Measurements from ENCODE around the gene MYLK2. TPM values are rescaled to one million over a fixed set of nuclear protein-coding genes. Genes with fewer than 3 reads are reported as not detected.

MYLK2 gene
- total and polyA plus RNA-seq, 2 experiments from 2014 or later, result 0.15 TPM; not detected in 1

GRCh38 chr20:31845300-31845863 is 26.2 kb downstream of the MYLK2 start, which contains the start of gene FOXS1:
FOXS1 (minus strand) TSS chr20:31845604; CDS start chr20:31845542, 62 bp downstream.
- no peaks in the 10 kb centered on the region for H3K9me3 ChIP-seq (ENCODE audit: low read depth)
- TF ChIP-seq CTCF (IDR thresholded peaks at IDR 0.05; ENCODE audit: low read depth, low read length), result no peak
- DNase-seq (ENCODE audit: low read depth in 1 of 2, low spot score in 1 of 2), result peak; percentile 18 to 78
- no peak within 1 kb of the TSS for H3K27ac ChIP-seq
- H3K27me3 ChIP-seq, result peaks cover 19% of the 10 kb centered on the region
- H3K4me3 ChIP-seq, result no peak within 1 kb of the TSS
- no peaks in the 10 kb centered on the region for H3K36me3 ChIP-seq
- peaks cover 18% of the 10 kb centered on the region for H3K4me1 ChIP-seq (ENCODE audit: low read depth)

- no peak for TF ChIP-seq CTCF (IDR thresholded peaks at IDR 0.05; ENCODE audit: low read depth, low read length)
- Histone ChIP-seq H3K36me3 (no peaks in the 10 kb centered on the region), H3K27ac (no peak overlapping the region), H3K4me3 (no peak overlapping the region), H3K4me1 (ENCODE audit: low read depth) (peaks cover 16% of the 10 kb centered on the region), H3K27me3 (peaks cover 29% of the 10 kb centered on the region), H3K9me3 (ENCODE audit: low read depth) (no peaks in the 10 kb centered on the region)
- DNase-seq (ENCODE audit: low read depth in 1 of 2, low spot score in 1 of 2), result no peak
These were observed 27.6 kb downstream of the MYLK2 start for GRCh38 chr20:31846793-31847138.

GRCh38 chr20:31848088-31848999 is 29.2 kb downstream of the MYLK2 start:
- H3K36me3 ChIP-seq, result no peaks in the 10 kb centered on the region
- peaks cover 29% of the 10 kb centered on the region for H3K27me3 ChIP-seq
- TF ChIP-seq CTCF (IDR thresholded peaks at IDR 0.05; ENCODE audit: low read depth, low read length), result no peak
- no peak overlapping the region for H3K27ac ChIP-seq
- H3K9me3 ChIP-seq (ENCODE audit: low read depth), result no peaks in the 10 kb centered on the region
- DNase-seq (ENCODE audit: low read depth in 1 of 2, low spot score in 1 of 2), result no peak
- H3K4me3 ChIP-seq, result no peak overlapping the region
- peaks cover 9% of the 10 kb centered on the region for H3K4me1 ChIP-seq (ENCODE audit: low read depth)

- TF ChIP-seq CTCF (IDR thresholded peaks at IDR 0.05; ENCODE audit: low read depth, low read length), result no peak
These were observed 30.3 kb downstream of the MYLK2 start for GRCh38 chr20:31849306-31849930.

GRCh38 chr20:31851240-31851955 is 32.2 kb downstream of the MYLK2 start:
- H3K27ac ChIP-seq, result no peak overlapping the region
- no peaks in the 10 kb centered on the region for H3K4me1 ChIP-seq (ENCODE audit: low read depth)
- no peak overlapping the region for H3K4me3 ChIP-seq
- peaks cover 35% of the 10 kb centered on the region for H3K27me3 ChIP-seq
- TF ChIP-seq CTCF (IDR thresholded peaks at IDR 0.05; ENCODE audit: low read depth, low read length), result no peak
- H3K9me3 ChIP-seq (ENCODE audit: low read depth), result no peaks in the 10 kb centered on the region
- no peaks in the 10 kb centered on the region for H3K36me3 ChIP-seq
- no peak for DNase-seq (ENCODE audit: low read depth in 1 of 2, low spot score in 1 of 2)

More at GRCh38 chr20:31849306-31849930, 30.3 kb downstream of the MYLK2 start:
- Histone ChIP-seq H3K9me3 (ENCODE audit: low read depth) (no peaks in the 10 kb centered on the region), H3K36me3 (no peaks in the 10 kb centered on the region), H3K4me1 (ENCODE audit: low read depth) (peaks cover 9% of the 10 kb centered on the region), H3K27ac (no peak overlapping the region), H3K4me3 (no peak overlapping the region), H3K27me3 (peaks cover 29% of the 10 kb centered on the region)
- no peak for DNase-seq (ENCODE audit: low read depth in 1 of 2, low spot score in 1 of 2)

Data from cardiac muscle cell (in vitro differentiated cells and primary cell).